ENCODE measurements around the gene SNORC. TPM values are rescaled to one million over a fixed set of nuclear protein-coding genes. Genes with fewer than 3 reads are reported as not detected.

The SNORC gene
- total RNA-seq, 1 donor from 2014 or later: 3.1 TPM

GRCh38 chr2:232887171-232887850 is 17.2 kb downstream of the SNORC start:
- Histone ChIP-seq H3K79me2 (ENCODE audit: insufficient read depth, low read length) (no peaks in the 10 kb centered on the region), H2AFZ (ENCODE audit: low read depth, low read length) (no peak overlapping the region), H3K4me3 (ENCODE audit: insufficient read depth, low read depth, low read length) (no peak overlapping the region), H3K27me3 (ENCODE audit: insufficient read depth, low read length) (no peaks in the 10 kb centered on the region), H3K4me1 (ENCODE audit: insufficient read depth, low read length) (peaks cover 14% of the 10 kb centered on the region), H3K27ac (ENCODE audit: low read depth, low read length) (no peak overlapping the region), H3K9me3 (ENCODE audit: insufficient read depth, low read depth, low read length) (no peaks in the 10 kb centered on the region), H3K36me3 (ENCODE audit: insufficient read depth, low read length) (no peaks in the 10 kb centered on the region), H3K4me2 (ENCODE audit: low read length) (no peak overlapping the region), H4K20me1 (ENCODE audit: insufficient read depth, low read length) (no peaks in the 10 kb centered on the region), H3K9ac (ENCODE audit: low read length) (no peak overlapping the region)
- DNase-seq (ENCODE audit: low read depth) (no peak), FAIRE-seq (no peak)
- Mint-ChIP-seq H3K27ac (ENCODE audit: unreplicated experiment) (no peak overlapping the region), H3K27me3 (ENCODE audit: low read depth, unreplicated experiment) (peaks cover 40% of the 10 kb centered on the region), H3K9me3 (ENCODE audit: unreplicated experiment) (peaks cover 1% of the 10 kb centered on the region), H3K36me3 (ENCODE audit: low read depth, unreplicated experiment) (no peaks in the 10 kb centered on the region), H3K4me1 (ENCODE audit: low read depth, unreplicated experiment) (peaks cover 14% of the 10 kb centered on the region), H3K4me3 (ENCODE audit: unreplicated experiment) (no peak overlapping the region)
- TF ChIP-seq EZH2 (IDR thresholded peaks at IDR 0.05; ENCODE audit: insufficient read depth, low read length) (no peak), CTCF (IDR thresholded peaks at IDR 0.05; ENCODE audit: insufficient read depth, low read depth, low read length) (no peak)

DNA sequence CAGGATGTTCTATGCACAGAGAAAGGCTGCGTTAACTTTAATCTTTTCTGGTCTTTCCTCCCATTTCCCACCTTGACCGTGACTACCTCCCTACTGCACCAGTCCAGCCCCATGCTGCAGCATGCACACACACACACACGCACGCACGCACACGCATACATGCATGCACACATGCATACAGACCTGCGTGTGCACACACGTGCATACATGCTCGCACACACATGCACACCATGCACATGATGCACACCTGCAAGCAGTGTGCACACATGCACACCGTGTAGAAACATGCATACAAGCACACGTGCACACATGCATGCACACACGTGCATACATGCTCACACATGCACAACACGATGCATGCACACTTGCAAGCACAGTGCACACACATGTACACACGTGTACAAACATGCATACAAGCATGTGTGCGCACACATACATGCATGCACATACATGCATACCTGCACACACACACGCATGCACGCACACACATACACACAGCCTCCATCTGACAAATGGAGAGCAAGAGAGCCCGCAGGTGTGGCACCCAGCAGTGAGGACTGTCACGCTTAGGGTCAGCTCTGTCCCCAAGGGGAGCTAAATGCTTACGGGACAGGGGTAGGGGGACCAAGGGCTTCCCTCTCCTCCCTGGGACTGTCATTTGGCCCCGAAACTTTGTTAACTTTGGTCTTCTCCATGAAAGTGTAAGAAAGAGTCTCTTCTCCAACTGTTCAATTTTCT is 18.2 kb downstream of the SNORC start:
- H3K36me3 Mint-ChIP-seq (ENCODE audit: low read depth, unreplicated experiment): no peaks in the 10 kb centered on the region
- FAIRE-seq (no peak), DNase-seq (ENCODE audit: low read depth) (no peak)
- Histone ChIP-seq H4K20me1 (ENCODE audit: insufficient read depth, low read length) (no peaks in the 10 kb centered on the region), H3K4me2 (ENCODE audit: low read length) (no peak overlapping the region), H2AFZ (ENCODE audit: low read depth, low read length) (no peak overlapping the region), H3K4me1 (ENCODE audit: insufficient read depth, low read length) (peaks cover 14% of the 10 kb centered on the region), H3K9ac (ENCODE audit: low read length) (no peak overlapping the region), H3K27me3 (ENCODE audit: insufficient read depth, low read length) (no peaks in the 10 kb centered on the region), H3K4me3 (ENCODE audit: insufficient read depth, low read depth, low read length) (no peak overlapping the region), H3K79me2 (ENCODE audit: insufficient read depth, low read length) (no peaks in the 10 kb centered on the region), H3K9me3 (ENCODE audit: insufficient read depth, low read depth, low read length) (no peaks in the 10 kb centered on the region), H3K27ac (ENCODE audit: low read depth, low read length) (no peak overlapping the region), H3K36me3 (ENCODE audit: insufficient read depth, low read length) (no peaks in the 10 kb centered on the region)
- no peak for TF ChIP-seq EZH2 (IDR thresholded peaks at IDR 0.05; ENCODE audit: insufficient read depth, low read length)
- no peak for TF ChIP-seq CTCF (IDR thresholded peaks at IDR 0.05; ENCODE audit: insufficient read depth, low read depth, low read length)
- no peak overlapping the region for H3K4me3 Mint-ChIP-seq (ENCODE audit: unreplicated experiment)
- no peak overlapping the region for H3K27ac Mint-ChIP-seq (ENCODE audit: unreplicated experiment)
- H3K4me1 Mint-ChIP-seq (ENCODE audit: low read depth, unreplicated experiment): peaks cover 14% of the 10 kb centered on the region
- peaks cover 1% of the 10 kb centered on the region for H3K9me3 Mint-ChIP-seq (ENCODE audit: unreplicated experiment)
- H3K27me3 Mint-ChIP-seq (ENCODE audit: low read depth, unreplicated experiment): peaks cover 49% of the 10 kb centered on the region
